PFSK-1 (cell line): ENCODE measurements around the gene GFI1B.

Source experiments
- FOXP2 ChIP-seq: optimal IDR thresholded peaks from 2 replicates; pipeline ENCODE3; 2011; ENCODE audit warnings: borderline replicate concordance, control low read depth, inconsistent platforms; ENCODE audit not compliant: insufficient read depth; ENCODE audit errors: extremely low read length, extremely low read depth
- POLR2AphosphoS5 ChIP-seq: IDR thresholded peaks from 2 replicates; pipeline ENCODE4 v1.6.1; 2012; ENCODE audit warnings: low read depth, mild to moderate bottlenecking, control low read depth, low read length, moderate library complexity
- REST ChIP-seq, 2 experiments: IDR thresholded peaks; 2 replicates each; pipeline versions ENCODE4 v1.6.1 to v1.8.0; 2011 to 2012; ENCODE audit warnings: low read depth in 2 of 2, low read length in 2 of 2, control low read depth in 1 of 2, inconsistent platforms in 1 of 2, mild to moderate bottlenecking in 1 of 2, moderate library complexity in 1 of 2; ENCODE audit not compliant: insufficient read depth in 1 of 2
- SIN3A ChIP-seq: IDR thresholded peaks from 2 replicates; pipeline ENCODE4 v1.6.1; 2012; ENCODE audit warnings: mild to moderate bottlenecking, low read length, moderate library complexity, borderline replicate concordance; ENCODE audit not compliant: insufficient read depth
- TAF1 ChIP-seq: IDR thresholded peaks from 2 replicates; pipeline ENCODE4 v1.6.1; 2012; ENCODE audit warnings: low read length, control low read depth, borderline replicate concordance; ENCODE audit not compliant: insufficient read depth

GFI1B gene

GRCh38 chr9:132984202-132985070 lies 5.9 kb downstream of the GFI1B start:
- no peak for TF ChIP-seq TAF1
- TF ChIP-seq FOXP2: no peak
- TF ChIP-seq POLR2AphosphoS5: no peak
- TF ChIP-seq REST (IDR thresholded peaks at IDR 0.05; ENCODE audit: insufficient read depth in 1 of 2, low read depth in 2 of 2, low read length in 2 of 2): no peak
- TF ChIP-seq SIN3A: no peak

- TF ChIP-seq FOXP2 (no peak), REST (IDR thresholded peaks at IDR 0.05; ENCODE audit: insufficient read depth in 1 of 2, low read depth in 2 of 2, low read length in 2 of 2) (no peak), POLR2AphosphoS5 (no peak), SIN3A (no peak), TAF1 (no peak)
Measured at GRCh38 chr9:132985071-132985350, 6.5 kb downstream of the GFI1B start.

GRCh38 chr9:132985489-132985888 lies 7.0 kb downstream of the GFI1B start:
- TF ChIP-seq SIN3A: no peak
- no peak for TF ChIP-seq FOXP2
- TF ChIP-seq POLR2AphosphoS5: no peak
- no peak for TF ChIP-seq REST (IDR thresholded peaks at IDR 0.05; ENCODE audit: insufficient read depth in 1 of 2, low read depth in 2 of 2, low read length in 2 of 2)
- TF ChIP-seq TAF1: no peak

- TF ChIP-seq FOXP2 (no peak), TAF1 (no peak), REST (IDR thresholded peaks at IDR 0.05; ENCODE audit: insufficient read depth in 1 of 2, low read depth in 2 of 2, low read length in 2 of 2) (no peak), POLR2AphosphoS5 (no peak), SIN3A (no peak)
Measured at GRCh38 chr9:132986114-132986513, 7.6 kb downstream of the GFI1B start.
